NCI-H128 (cell line): ENCODE measurements around the gene ERICH3.

ENCODE experiments used
- DNase-seq: peaks from one replicate; lab custom pipeline; 2025; ENCODE audit not compliant: unreplicated experiment; lab: John Stamatoyannopoulos, UW

Gene ERICH3

GRCh38 chr1:74673351-74674111 lies at the start of gene ERICH3:
Gene ERICH3 (minus strand): TSS chr1:74673792. CDS start chr1:74673519, 273 bp downstream.
- DNase-seq: no peak

- no peak for DNase-seq
Measured at GRCh38 chr1:74717626-74718025, 44.0 kb upstream of the ERICH3 start.

GRCh38 chr1:74716822-74717221 lies 43.2 kb upstream of the ERICH3 start:
- DNase-seq: no peak

- no peak for DNase-seq
Measured at GRCh38 chr1:74715806-74716205, 42.2 kb upstream of the ERICH3 start.

- DNase-seq: no peak
Measured at GRCh38 chr1:74715236-74715502, 41.6 kb upstream of the ERICH3 start.

- no peak for DNase-seq
Measured at GRCh38 chr1:74714429-74715235, 41.0 kb upstream of the ERICH3 start.

GRCh38 chr1:74713849-74714248 lies 40.3 kb upstream of the ERICH3 start:
- no peak for DNase-seq

GRCh38 chr1:74712881-74713280 lies 39.3 kb upstream of the ERICH3 start:
- DNase-seq: no peak

- DNase-seq: no peak
Measured at GRCh38 chr1:74703386-74704182, 30.0 kb upstream of the ERICH3 start.

- no peak for DNase-seq
Measured at GRCh38 chr1:74699331-74699730, 25.7 kb upstream of the ERICH3 start.

- no peak for DNase-seq
Measured at GRCh38 chr1:74697832-74698231, 24.2 kb upstream of the ERICH3 start.

- DNase-seq: no peak
Measured at GRCh38 chr1:74693473-74693872, 19.9 kb upstream of the ERICH3 start.

GRCh38 chr1:74690909-74691308 lies 17.3 kb upstream of the ERICH3 start:
- DNase-seq: no peak

- no peak for DNase-seq
Measured at GRCh38 chr1:74690364-74690696, 16.7 kb upstream of the ERICH3 start.

- peak; percentile 68 for DNase-seq
Measured at GRCh38 chr1:74689621-74690363, 16.2 kb upstream of the ERICH3 start.

GRCh38 chr1:74686928-74687327 lies 13.3 kb upstream of the ERICH3 start:
- no peak for DNase-seq

GRCh38 chr1:74684301-74684700 lies 10.7 kb upstream of the ERICH3 start:
- no peak for DNase-seq

GRCh38 chr1:74683656-74684055 lies 10.1 kb upstream of the ERICH3 start:
- DNase-seq: no peak

- DNase-seq: no peak
Measured at GRCh38 chr1:74681851-74682250, 8.3 kb upstream of the ERICH3 start.

GRCh38 chr1:74681449-74681848 lies 7.9 kb upstream of the ERICH3 start:
- no peak for DNase-seq

- DNase-seq: no peak
Measured at GRCh38 chr1:74681001-74681400, 7.4 kb upstream of the ERICH3 start.
